ENCODE data around the gene WRAP73.

WRAP73 gene

DNA sequence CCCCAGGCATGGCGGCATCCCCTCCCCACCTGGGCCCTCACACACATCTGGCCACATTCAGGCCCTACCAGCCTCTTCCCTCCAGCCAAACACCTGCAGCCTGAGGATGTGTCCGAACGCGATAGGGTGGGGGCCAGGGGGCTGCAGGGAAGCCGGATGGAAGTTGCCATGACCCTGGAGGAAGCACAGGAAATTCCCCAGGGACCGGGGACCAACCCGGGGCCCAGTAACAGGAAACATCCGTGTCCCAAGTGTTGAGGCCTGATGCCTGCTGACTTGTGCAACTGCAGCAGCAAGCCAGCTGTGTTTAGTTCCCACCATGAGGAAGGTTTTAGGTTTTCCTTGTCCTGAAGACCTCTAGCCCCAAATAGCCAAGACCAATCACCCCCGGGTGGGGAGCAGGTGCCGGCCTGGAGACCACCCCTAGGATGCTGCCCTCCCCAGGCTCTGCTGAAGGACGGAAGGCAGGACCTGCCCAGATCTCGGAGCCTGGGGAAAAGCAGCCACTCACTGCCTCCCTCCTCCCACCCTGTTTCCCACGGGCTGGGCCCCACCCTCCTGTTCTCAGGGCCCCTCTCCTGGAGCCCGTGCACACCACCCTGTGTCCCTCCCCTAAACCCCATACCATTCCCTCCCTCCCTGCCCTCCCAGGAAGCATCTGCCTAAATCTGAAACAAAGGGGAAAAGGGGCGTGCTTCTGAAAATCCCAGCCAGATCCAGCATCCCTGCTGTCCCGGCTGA lies 68.4 kb downstream of the WRAP73 start:
- in situ Hi-C loops (cut with HindIII; ENCODE audit: low sequenced_read_pairs): loop anchor here (5.0 kb wide), 1 partner anchor 44 kb away; no protein-coding TSS in a partner anchor

All from endothelial cell of hepatic sinusoid (primary cell).